Fibroblast of gingiva (primary cell): ENCODE data around the gene GNAI3.
A peak's percentile ranks its signal among the peaks of the same experiment; 100 is the strongest.

Experiments used
- DNase-seq: peaks from one replicate; pipeline ENCODE4 v3.0.0-alpha.2; 2011; ENCODE audit warnings: low read depth

GNAI3 gene

GRCh38 chr1:109527098-109527811, 21.2 kb upstream of the GNAI3 start:
- DNase-seq, result no peak

- no peak for DNase-seq
Observed at GRCh38 chr1:109527846-109528695, 20.3 kb upstream of the GNAI3 start.

GRCh38 chr1:109528712-109529111, 19.7 kb upstream of the GNAI3 start:
- DNase-seq, result no peak

- peak; percentile 14 for DNase-seq
Observed at GRCh38 chr1:109529881-109530456, 18.4 kb upstream of the GNAI3 start.

GRCh38 chr1:109530457-109531087, 17.8 kb upstream of the GNAI3 start:
- DNase-seq, result no peak

GRCh38 chr1:109531380-109531779, 17.0 kb upstream of the GNAI3 start:
- no peak for DNase-seq

- DNase-seq, result no peak
Observed at GRCh38 chr1:109531826-109532364, 16.5 kb upstream of the GNAI3 start.

GRCh38 chr1:109532365-109533136, 15.9 kb upstream of the GNAI3 start:
- peak; percentile 62 for DNase-seq

GRCh38 chr1:109534307-109534858, 14.0 kb upstream of the GNAI3 start:
- no peak for DNase-seq

GRCh38 chr1:109535481-109535880, 12.9 kb upstream of the GNAI3 start:
- no peak for DNase-seq

GRCh38 chr1:109535971-109536491, 12.4 kb upstream of the GNAI3 start:
- no peak for DNase-seq

GRCh38 chr1:109537450-109538178, 10.8 kb upstream of the GNAI3 start:
- DNase-seq, result no peak

- DNase-seq, result no peak
Observed at GRCh38 chr1:109538827-109539555, 9.4 kb upstream of the GNAI3 start.

GRCh38 chr1:109539676-109540075, 8.7 kb upstream of the GNAI3 start, which contains the start of gene GPR61:
Gene GPR61 (plus strand): TSS chr1:109539872. CDS start chr1:109543023, 3,151 bp downstream.
- DNase-seq, result no peak

GRCh38 chr1:109541102-109541501, 7.3 kb upstream of the GNAI3 start:
- no peak for DNase-seq

- DNase-seq, result no peak
Observed at GRCh38 chr1:109542657-109543056, 5.8 kb upstream of the GNAI3 start.

GRCh38 chr1:109543283-109543987, 5.0 kb upstream of the GNAI3 start:
- DNase-seq, result no peak

GRCh38 chr1:109543988-109544735, 4.3 kb upstream of the GNAI3 start:
- DNase-seq, result no peak
